GM12874 (cell line): ENCODE results near the gene CTRB2.

ENCODE experiments used
- CTCF ChIP-seq: IDR thresholded peaks from 2 replicates; pipeline ENCODE4 v1.5.1; 2011; ENCODE audit warnings: low read depth, mild to moderate bottlenecking, control low read depth, low read length, moderate library complexity; ENCODE audit not compliant: insufficient read depth

CTRB2 gene

GRCh38 chr16:75250809-75251279, 43.9 kb upstream of the CTRB2 start:
- TF ChIP-seq CTCF: no peak

- no peak for TF ChIP-seq CTCF
Observed at GRCh38 chr16:75250089-75250808, 43.3 kb upstream of the CTRB2 start.

- no peak for TF ChIP-seq CTCF
Observed at GRCh38 chr16:75249441-75249840, 42.5 kb upstream of the CTRB2 start.

GRCh38 chr16:75248536-75249380, 41.8 kb upstream of the CTRB2 start:
- no peak for TF ChIP-seq CTCF

GRCh38 chr16:75248142-75248535, 41.2 kb upstream of the CTRB2 start:
- TF ChIP-seq CTCF: no peak

- TF ChIP-seq CTCF: no peak
Observed at GRCh38 chr16:75247249-75247648, 40.3 kb upstream of the CTRB2 start.

GRCh38 chr16:75246504-75247205, 39.7 kb upstream of the CTRB2 start:
- TF ChIP-seq CTCF: no peak
